Stomach (tissue), 9 donors: ENCODE measurements around the gene THAP12. TPM values are rescaled to one million over a fixed set of nuclear protein-coding genes. Genes with fewer than 3 reads are reported as not detected.
A peak's percentile ranks its signal among the peaks of the same experiment; 100 is the strongest.

Experiments
- DNase-seq, 2 donors: peaks; one replicate each; pipeline versions ENCODE4 v3.0.0 to v3.0.0-alpha.2; 2013 to 2019
- H3K27ac ChIP-seq, 5 donors: fragments of 200-600 bp in 4 of 5; sonication (generic) in 4 of 5; one replicate each; pipeline ENCODE4 v1.5.1; 2013 to 2019; ENCODE audit warnings: mild to moderate bottlenecking in 1 of 5, moderate library complexity in 1 of 5
- H3K27me3 ChIP-seq, 3 donors: fragments of 200-600 bp; sonication (generic); one replicate each; pipeline ENCODE4 v1.5.1; 2017 to 2019; ENCODE audit warnings: mixed run types in 1 of 3
- H3K36me3 ChIP-seq, 4 donors: fragments of 200-600 bp; sonication (generic); 1 replicate in 3 of 4; 2 replicates in 1 of 4; pipeline ENCODE4 v1.5.1; 2016 to 2019
- H3K4me1 ChIP-seq, 4 donors: fragments of 200-600 bp; sonication (generic); one replicate each; pipeline ENCODE4 v1.5.1; 2016 to 2019
- H3K4me3 ChIP-seq, 4 donors: fragments of 200-600 bp; sonication (generic) in 3 of 4; one replicate each; pipeline ENCODE4 v1.5.1; 2016 to 2019; ENCODE audit warnings: mild to moderate bottlenecking in 1 of 4
- H3K9me3 ChIP-seq, 4 donors: fragments of 200-600 bp; sonication (generic); one replicate each; pipeline ENCODE4 v1.5.1; 2016 to 2019
- EP300 ChIP-seq: sonication (generic); formaldehyde crosslinking; IDR thresholded peaks from one replicate; pipeline ENCODE4 v1.6.1; 2017; ENCODE audit warnings: antibody characterized with exemption
- POLR2A ChIP-seq, 4 donors: fragments of 450-650 bp; IDR thresholded peaks; one replicate each; pipeline ENCODE4 v1.6.1; 2016; ENCODE audit warnings: antibody characterized with exemption in 4 of 4, control low read depth in 2 of 4, mild to moderate bottlenecking in 1 of 4, moderate library complexity in 1 of 4
- POLR2AphosphoS5 ChIP-seq, 3 donors: sonication (generic); formaldehyde crosslinking; IDR thresholded peaks; one replicate each; pipeline ENCODE4 v1.6.1; 2016; ENCODE audit warnings: antibody characterized with exemption in 3 of 3
- WGBS, 5 donors: extraction: QIAGEN DNeasy Blood & Tissue Kit in 3 of 5; methylation state at CpG; one replicate each; pipeline versions ENCODE4 v1.1.5 to v1.1.7; 2013 to 2018; 5-methylcytosine and 5-hydroxymethylcytosine counted together
- intact Hi-C: fragments of 100-400 bp; cut with DNase I; formaldehyde crosslinking; loops from one replicate; pipeline ENCODE4 v1.15.1; 2023; ENCODE audit warnings: low total_unique reads
- polyA plus RNA-seq, 3 donors: library from polyadenylated mRNA; stranded (reverse); fragments of 200-250 nt; gene quantifications; one replicate each; pipeline ENCODE4 v1.2.3, GENCODE V29; 2013
- total RNA-seq, 5 donors: library from RNA; depleted of rRNA; stranded (reverse); fragments of >200 nt; gene quantifications; one replicate each; pipeline versions ENCODE4 v1.1.0 to v1.2.3, GENCODE V29; 2014 to 2016
- TF ChIP-seq, protein P1 (sequence below), 7 experiments: fragments of 450-650 bp in 4 of 7; fragments of 200-600 bp in 3 of 7; sonication (generic) in 3 of 7; IDR thresholded peaks; one replicate each; pipeline ENCODE4 v1.5.1; 2016 to 2019; ENCODE audit warnings: antibody characterized with exemption in 7 of 7, control low read depth in 2 of 7, mild to moderate bottlenecking in 1 of 7
- donor health status: healthy with polysubstance abuse.
- donor health status: Bipolar disorder and iron deficiency.
- donor health status: healthy.

The THAP12 gene
- total and polyA plus RNA-seq, 8 donors = 10.7 to 74.0 (median 25.2) TPM

- WGBS, 5 donors = 0 to 1% (median 1%) methylated on average over 35 to 80 of the region's 85 CpGs
- H3K4me1 ChIP-seq = peaks cover 26 to 66% (median 50%) of the 10 kb centered on the region in 4 donors
Measured at GRCh38 chr11:76380159-76380976, 564 bp downstream of the THAP12 start.

DNA sequence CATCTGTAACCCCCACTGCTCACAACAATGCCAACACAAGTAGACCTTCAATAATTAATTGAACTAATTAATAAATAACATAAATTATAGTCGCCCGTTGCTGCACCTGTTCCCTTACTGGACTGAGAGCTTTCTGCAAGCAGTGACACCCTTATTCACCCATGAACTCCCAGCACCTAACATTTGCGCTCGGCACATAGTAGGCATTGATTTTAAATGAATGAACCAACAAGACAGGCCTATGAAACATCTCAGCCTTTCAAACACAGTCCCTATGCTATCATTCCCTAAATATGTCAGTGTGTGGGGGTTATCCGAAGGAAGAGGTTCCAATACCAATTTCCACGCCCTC, 1.1 kb downstream of the THAP12 start:
- no peak for DNase-seq
- H3K36me3 ChIP-seq = no peaks in the 10 kb centered on the region
- peak overlapping the region in 4 of 5 donors; percentile 79 to 96 (median 90) for H3K27ac ChIP-seq
- TF ChIP-seq EP300 (no peak), POLR2A (IDR thresholded peaks at IDR 0.05) (no peak), POLR2AphosphoS5 (IDR thresholded peaks at IDR 0.05) (no peak)
- TF ChIP-seq, protein P1, sequence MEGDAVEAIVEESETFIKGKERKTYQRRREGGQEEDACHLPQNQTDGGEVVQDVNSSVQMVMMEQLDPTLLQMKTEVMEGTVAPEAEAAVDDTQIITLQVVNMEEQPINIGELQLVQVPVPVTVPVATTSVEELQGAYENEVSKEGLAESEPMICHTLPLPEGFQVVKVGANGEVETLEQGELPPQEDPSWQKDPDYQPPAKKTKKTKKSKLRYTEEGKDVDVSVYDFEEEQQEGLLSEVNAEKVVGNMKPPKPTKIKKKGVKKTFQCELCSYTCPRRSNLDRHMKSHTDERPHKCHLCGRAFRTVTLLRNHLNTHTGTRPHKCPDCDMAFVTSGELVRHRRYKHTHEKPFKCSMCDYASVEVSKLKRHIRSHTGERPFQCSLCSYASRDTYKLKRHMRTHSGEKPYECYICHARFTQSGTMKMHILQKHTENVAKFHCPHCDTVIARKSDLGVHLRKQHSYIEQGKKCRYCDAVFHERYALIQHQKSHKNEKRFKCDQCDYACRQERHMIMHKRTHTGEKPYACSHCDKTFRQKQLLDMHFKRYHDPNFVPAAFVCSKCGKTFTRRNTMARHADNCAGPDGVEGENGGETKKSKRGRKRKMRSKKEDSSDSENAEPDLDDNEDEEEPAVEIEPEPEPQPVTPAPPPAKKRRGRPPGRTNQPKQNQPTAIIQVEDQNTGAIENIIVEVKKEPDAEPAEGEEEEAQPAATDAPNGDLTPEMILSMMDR (IDR thresholded peaks at IDR 0.05) = no peak
- H3K4me3 ChIP-seq = peak overlapping the region; percentile 94 to 99 (median 99)
- H3K9me3 ChIP-seq = no peaks in the 10 kb centered on the region
- intact Hi-C loops = no loop called here
- H3K27me3 ChIP-seq = no peaks in the 10 kb centered on the region
- 11 to 27% (median 24%) methylated on average over 6 of the region's 6 CpGs for WGBS, 5 donors
- H3K4me1 ChIP-seq = peaks cover 26 to 72% (median 51%) of the 10 kb centered on the region in 4 donors

More at GRCh38 chr11:76380159-76380976, 564 bp downstream of the THAP12 start:
- Histone ChIP-seq H3K4me3 (peak overlapping the region; percentile 94 to 99 (median 99)), H3K36me3 (no peaks in the 10 kb centered on the region), H3K27ac (peak overlapping the region; percentile 79 to 96 (median 91)), H3K27me3 (no peaks in the 10 kb centered on the region), H3K9me3 (no peaks in the 10 kb centered on the region)
- DNase-seq = no peak
- intact Hi-C loops = no loop called here
- TF ChIP-seq EP300 (no peak), POLR2AphosphoS5 (IDR thresholded peaks at IDR 0.05) (no peak), POLR2A (IDR thresholded peaks at IDR 0.05) (no peak)
- TF ChIP-seq, protein P1 (IDR thresholded peaks at IDR 0.05) = no peak

DNA sequence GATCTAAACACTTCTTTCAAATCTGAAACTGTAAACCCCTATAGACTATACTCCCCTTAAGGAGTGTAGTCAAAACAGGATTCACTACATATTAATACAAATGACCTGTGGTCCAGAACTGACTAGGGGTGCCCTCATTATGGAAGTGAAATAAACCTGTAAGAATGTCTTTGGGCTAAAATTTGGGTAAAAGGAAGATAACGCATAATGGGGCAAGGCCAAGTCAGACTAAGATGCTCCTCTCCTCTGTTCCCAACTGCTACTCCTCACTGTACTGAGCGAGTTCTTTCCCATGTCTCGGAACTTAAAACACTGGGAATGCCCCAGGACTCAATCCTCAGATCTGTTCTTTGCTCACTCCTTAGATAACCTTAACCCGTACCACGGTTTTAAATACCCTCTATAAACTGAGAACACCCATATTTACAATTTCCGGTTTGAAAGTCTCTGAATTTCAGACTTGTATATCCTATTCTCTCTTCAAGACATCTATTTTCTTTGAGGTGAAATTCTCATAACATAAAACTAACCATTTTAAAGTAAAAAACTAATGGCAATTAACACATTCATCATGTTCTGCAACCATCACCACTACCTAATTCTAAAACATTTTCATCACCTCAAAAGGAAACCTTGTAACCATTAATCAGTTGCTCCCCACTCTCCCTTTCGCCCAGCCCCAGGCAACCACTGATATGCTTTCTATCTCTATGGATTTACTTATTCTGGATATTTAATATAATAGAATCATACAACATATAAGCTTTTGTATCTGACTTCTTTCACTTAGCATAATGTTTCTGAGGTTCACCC, 4.0 kb downstream of the THAP12 start:
- Histone ChIP-seq H3K9me3 (no peaks in the 10 kb centered on the region), H3K4me3 (no peak overlapping the region), H3K27me3 (no peaks in the 10 kb centered on the region), H3K36me3 (no peaks in the 10 kb centered on the region), H3K27ac (no peak overlapping the region), H3K4me1 (peaks cover 20 to 70% (median 48%) of the 10 kb centered on the region in 4 donors)
- intact Hi-C loops = no loop called here
- no peak for DNase-seq
- WGBS, 5 donors = 61 to 76% (median 67%) methylated on average over 7 of the region's 7 CpGs
- TF ChIP-seq POLR2AphosphoS5 (IDR thresholded peaks at IDR 0.05) = no peak
- TF ChIP-seq POLR2A (IDR thresholded peaks at IDR 0.05) = no peak
- TF ChIP-seq EP300 = no peak

DNA sequence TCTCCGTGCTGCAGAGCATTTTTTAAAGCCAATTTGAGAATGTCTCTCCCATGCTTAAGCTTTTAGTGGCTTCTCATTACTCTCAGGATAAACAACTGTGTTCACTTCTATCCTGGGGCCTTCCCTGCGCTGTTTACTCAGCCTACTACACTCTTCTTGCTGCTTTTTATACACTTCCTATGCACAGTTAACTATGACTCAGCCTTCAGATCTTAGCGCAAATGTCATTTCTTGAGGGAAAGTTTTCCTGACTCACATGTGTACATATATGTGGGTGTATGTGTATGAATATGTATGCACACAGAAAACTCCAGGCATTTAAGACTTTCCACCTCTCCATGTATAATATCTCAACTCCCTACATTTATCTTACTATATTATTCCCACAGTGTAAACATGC, 9.8 kb downstream of the THAP12 start:
- H3K27ac ChIP-seq = peak overlapping the region in 1 of 5 donors; percentile 24
- peaks cover 29 to 84% (median 60%) of the 10 kb centered on the region in 4 donors for H3K4me1 ChIP-seq
- no peak overlapping the region for H3K4me3 ChIP-seq
- WGBS, 5 donors = 21 to 44% (median 31%) methylated on average over 3 of the region's 3 CpGs
- intact Hi-C loops = loop anchor here (5.0 kb wide), 1 partner anchor 76 kb away; the partner anchor contains the start of gene EMSY
- peak in 1 of 2 donors; percentile 60 for DNase-seq
- H3K27me3 ChIP-seq = no peaks in the 10 kb centered on the region
- no peaks in the 10 kb centered on the region for H3K9me3 ChIP-seq
- TF ChIP-seq POLR2AphosphoS5 (IDR thresholded peaks at IDR 0.05) (peak in 1 of 3 donors; percentile 61), EP300 (no peak), POLR2A (IDR thresholded peaks at IDR 0.05) (no peak)
- TF ChIP-seq, protein P1 (IDR thresholded peaks at IDR 0.05) = no peak
- no peaks in the 10 kb centered on the region for H3K36me3 ChIP-seq
